Keratinocyte (primary cell): ENCODE results near the gene CIDEA. TPM values are rescaled to one million over a fixed set of nuclear protein-coding genes. Genes with fewer than 3 reads are reported as not detected.
A peak's percentile ranks its signal among the peaks of the same experiment; 100 is the strongest.

ENCODE experiments used
- DNase-seq: peaks from one replicate; pipeline ENCODE4 v3.0.0-alpha.2; 2011; ENCODE audit warnings: low read depth, missing footprints, low spot score
- FAIRE-seq: peaks from 2 replicates; lab custom pipeline; 2011; peaks lifted over from hg19 to GRCh38; lab: Jason Lieb, UNC
- H2AFZ ChIP-seq: 2 replicates; pipeline ENCODE4 v1.6.0; 2012; ENCODE audit warnings: low read length, control low read depth, inconsistent platforms; ENCODE audit not compliant: control insufficient read depth
- H3K27ac ChIP-seq: 2 replicates; pipeline ENCODE4 v1.5.1; 2011; ENCODE audit warnings: low read length; ENCODE audit not compliant: control insufficient read depth, insufficient read depth
- H3K27me3 ChIP-seq: 3 replicates; pipeline ENCODE4 v1.6.0; 2011; ENCODE audit warnings: low read length; ENCODE audit not compliant: control insufficient read depth, insufficient read depth; ENCODE audit errors: extremely low read depth
- H3K36me3 ChIP-seq, 2 experiments: 2 replicates in 1 of 2; 3 replicates in 1 of 2; pipeline ENCODE4 v1.5.1; 2011; ENCODE audit warnings: low read length in 2 of 2, mild to moderate bottlenecking in 1 of 2; ENCODE audit not compliant: control insufficient read depth in 2 of 2, insufficient read depth in 2 of 2; ENCODE audit errors: extremely low read depth in 1 of 2
- H3K4me1 ChIP-seq: 3 replicates; pipeline ENCODE4 v1.5.1; 2011; ENCODE audit warnings: low read length; ENCODE audit not compliant: control insufficient read depth, insufficient read depth; ENCODE audit errors: extremely low read depth
- H3K4me2 ChIP-seq: 3 replicates; pipeline ENCODE4 v1.6.0; 2011; ENCODE audit warnings: low read depth, low read length; ENCODE audit not compliant: control insufficient read depth, insufficient read depth; ENCODE audit errors: extremely low read depth
- H3K4me3 ChIP-seq, 3 experiments: fragments of 200-600 bp in 1 of 3; sonication (generic) in 1 of 3; 2 replicates in 2 of 3; 3 replicates in 1 of 3; pipeline ENCODE4 v1.5.1; 2011 to 2016; ENCODE audit warnings: low read length in 3 of 3, mild to moderate bottlenecking in 3 of 3, control low read depth in 2 of 3, inconsistent platforms in 1 of 3, low read depth in 1 of 3, mixed read lengths in 1 of 3, mixed run types in 1 of 3, moderate library complexity in 1 of 3; ENCODE audit not compliant: control insufficient read depth in 2 of 3, insufficient read depth in 2 of 3; ENCODE audit errors: extremely low read depth in 1 of 3
- H3K79me2 ChIP-seq: 2 replicates; pipeline ENCODE4 v1.6.0; 2012; ENCODE audit warnings: low read length; ENCODE audit not compliant: control insufficient read depth, insufficient read depth
- H3K9ac ChIP-seq: 3 replicates; pipeline ENCODE4 v1.6.0; 2011; ENCODE audit warnings: low read length; ENCODE audit not compliant: control insufficient read depth, insufficient read depth; ENCODE audit errors: extremely low read depth
- H3K9me1 ChIP-seq: 3 replicates; pipeline ENCODE4 v1.6.0; 2011; ENCODE audit warnings: low read length; ENCODE audit not compliant: control insufficient read depth, insufficient read depth; ENCODE audit errors: extremely low read depth
- H3K9me3 ChIP-seq: 2 replicates; pipeline ENCODE4 v1.5.1; 2012; ENCODE audit warnings: low read depth, low read length; ENCODE audit not compliant: control insufficient read depth
- H4K20me1 ChIP-seq: 3 replicates; pipeline ENCODE4 v1.6.0; 2011; ENCODE audit warnings: low read length; ENCODE audit not compliant: control insufficient read depth, insufficient read depth; ENCODE audit errors: extremely low read depth
- EZH2 ChIP-seq: IDR thresholded peaks from one replicate; pipeline ENCODE4 v1.6.1; 2012; ENCODE audit warnings: inconsistent platforms, mild to moderate bottlenecking, low read length, moderate library complexity
- dilution Hi-C: fragments of 300-500 bp; cut with MboI; formaldehyde crosslinking; loops from one replicate; pipeline ENCODE4 v1.7.0; 2020; ENCODE audit warnings: low sequenced_read_pairs; ENCODE audit not compliant: extremely low pct_ligation_motif_present
- polyA plus RNA-seq, 5 experiments: library from polyadenylated mRNA; depleted of rRNA in 3 of 5; stranded (reverse) in 3 of 5; stranded (forward) in 1 of 5; unstranded in 1 of 5; fragments of >200 nt; gene quantifications; 1 replicate in 1 of 5; 2 replicates in 3 of 5; 3 replicates in 1 of 5; pipeline versions ENCODE4 v1.2.1 to v1.2.3, GENCODE V29; 2011 to 2012; ENCODE audit warnings: missing spikeins in 2 of 5, low read depth in 1 of 5, low replicate concordance in 1 of 5
- TF ChIP-seq, protein P1 (sequence below), 3 experiments: IDR thresholded peaks in 1 of 3; conservative IDR thresholded peaks in 1 of 3; optimal IDR thresholded peaks in 1 of 3; 2 replicates in 2 of 3; 3 replicates in 1 of 3; pipeline versions ENCODE3 to v1.5.1; 2011; ENCODE audit warnings: low read length in 3 of 3, mild to moderate bottlenecking in 3 of 3, moderate library complexity in 2 of 3, control low read depth in 1 of 3, inconsistent platforms in 1 of 3; ENCODE audit not compliant: insufficient read depth in 2 of 3; ENCODE audit errors: extremely low read depth in 1 of 3

The CIDEA gene
- polyA plus RNA-seq, 1 donor (not counting 4 experiments of a cell fraction or from before 2014, with no cell fraction given), result 1.2 TPM

DNA sequence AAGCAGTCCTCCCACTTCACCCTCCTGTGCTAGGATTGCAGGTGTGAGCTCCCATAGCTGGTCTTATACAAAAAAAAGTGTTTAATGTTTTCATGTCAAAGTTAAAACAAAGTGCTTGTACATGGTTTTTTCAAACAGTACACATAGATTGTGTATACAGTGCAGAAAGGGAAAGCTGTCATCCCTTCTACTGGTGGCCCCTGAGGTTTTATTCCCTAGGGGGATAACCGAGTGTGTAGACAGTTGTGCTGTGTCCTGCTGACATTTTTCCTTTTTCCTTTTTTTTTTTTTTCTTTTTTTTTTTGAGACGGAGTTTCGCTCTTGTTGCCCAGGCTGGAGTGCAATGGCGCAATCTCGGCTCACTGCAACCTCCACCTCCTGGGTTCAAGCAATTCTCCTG lies 64.7 kb downstream of the CIDEA start:
- Histone ChIP-seq H3K79me2 (peaks cover 77% of the 10 kb centered on the region), H3K4me3 (no peak overlapping the region), H2AFZ (no peak overlapping the region), H3K9me3 (no peaks in the 10 kb centered on the region), H3K4me2 (no peak overlapping the region), H3K27ac (peak overlapping the region; percentile 37), H3K27me3 (no peaks in the 10 kb centered on the region), H4K20me1 (peaks cover 15% of the 10 kb centered on the region), H3K9me1 (no peaks in the 10 kb centered on the region), H3K36me3 (peaks cover 33 to 46% of the 10 kb centered on the region in 2 experiments), H3K4me1 (peaks cover 25% of the 10 kb centered on the region), H3K9ac (no peak overlapping the region)
- TF ChIP-seq EZH2, result no peak
- TF ChIP-seq, protein P1, sequence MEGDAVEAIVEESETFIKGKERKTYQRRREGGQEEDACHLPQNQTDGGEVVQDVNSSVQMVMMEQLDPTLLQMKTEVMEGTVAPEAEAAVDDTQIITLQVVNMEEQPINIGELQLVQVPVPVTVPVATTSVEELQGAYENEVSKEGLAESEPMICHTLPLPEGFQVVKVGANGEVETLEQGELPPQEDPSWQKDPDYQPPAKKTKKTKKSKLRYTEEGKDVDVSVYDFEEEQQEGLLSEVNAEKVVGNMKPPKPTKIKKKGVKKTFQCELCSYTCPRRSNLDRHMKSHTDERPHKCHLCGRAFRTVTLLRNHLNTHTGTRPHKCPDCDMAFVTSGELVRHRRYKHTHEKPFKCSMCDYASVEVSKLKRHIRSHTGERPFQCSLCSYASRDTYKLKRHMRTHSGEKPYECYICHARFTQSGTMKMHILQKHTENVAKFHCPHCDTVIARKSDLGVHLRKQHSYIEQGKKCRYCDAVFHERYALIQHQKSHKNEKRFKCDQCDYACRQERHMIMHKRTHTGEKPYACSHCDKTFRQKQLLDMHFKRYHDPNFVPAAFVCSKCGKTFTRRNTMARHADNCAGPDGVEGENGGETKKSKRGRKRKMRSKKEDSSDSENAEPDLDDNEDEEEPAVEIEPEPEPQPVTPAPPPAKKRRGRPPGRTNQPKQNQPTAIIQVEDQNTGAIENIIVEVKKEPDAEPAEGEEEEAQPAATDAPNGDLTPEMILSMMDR (optimal IDR thresholded peaks at IDR 0.05 in 1 of 3, IDR thresholded peaks at IDR 0.05 in 1 of 3, conservative IDR thresholded peaks at IDR 0.05 in 1 of 3; ENCODE audit: extremely low read depth in 1 of 3, insufficient read depth in 2 of 3, low read length in 3 of 3), result no peak
- dilution Hi-C loops, result no loop called here
- no peak for DNase-seq
- FAIRE-seq, result no peak

- H3K9ac ChIP-seq, result no peak overlapping the region
- H3K9me1 ChIP-seq, result no peaks in the 10 kb centered on the region
- DNase-seq (no peak), FAIRE-seq (no peak)
- dilution Hi-C loops, result no loop called here
- peaks cover 17% of the 10 kb centered on the region for H4K20me1 ChIP-seq
- H3K9me3 ChIP-seq, result no peaks in the 10 kb centered on the region
- H3K27me3 ChIP-seq, result no peaks in the 10 kb centered on the region
- H3K79me2 ChIP-seq, result peaks cover 65% of the 10 kb centered on the region
- H3K4me1 ChIP-seq, result peaks cover under 1% of the 10 kb centered on the region
- H3K27ac ChIP-seq, result no peak overlapping the region
- TF ChIP-seq EZH2, result no peak
- TF ChIP-seq, protein P1 (optimal IDR thresholded peaks at IDR 0.05 in 1 of 3, IDR thresholded peaks at IDR 0.05 in 1 of 3, conservative IDR thresholded peaks at IDR 0.05 in 1 of 3; ENCODE audit: extremely low read depth in 1 of 3, insufficient read depth in 2 of 3, low read length in 3 of 3), result no peak
- H3K4me3 ChIP-seq, result no peak overlapping the region
- H3K4me2 ChIP-seq, result no peak overlapping the region
- H2AFZ ChIP-seq, result no peak overlapping the region
- H3K36me3 ChIP-seq, result peaks cover 34 to 38% of the 10 kb centered on the region in 2 experiments
Measured at GRCh38 chr18:12321333-12321732, 67.2 kb downstream of the CIDEA start.
